22Rv1 (cell line): ENCODE measurements around the gene ITIH6.

Source experiments
- ZFX ChIP-seq: fragments of 450-650 bp; IDR thresholded peaks from 2 replicates; pipeline ENCODE4 v1.6.1; 2017; ENCODE audit warnings: antibody characterized with exemption, borderline replicate concordance
- TF ChIP-seq, protein P1 (sequence below): fragments of 450-650 bp; IDR thresholded peaks from 2 replicates; pipeline ENCODE4 v1.5.1; 2017; ENCODE audit warnings: mild to moderate bottlenecking

- TF ChIP-seq, protein P1, sequence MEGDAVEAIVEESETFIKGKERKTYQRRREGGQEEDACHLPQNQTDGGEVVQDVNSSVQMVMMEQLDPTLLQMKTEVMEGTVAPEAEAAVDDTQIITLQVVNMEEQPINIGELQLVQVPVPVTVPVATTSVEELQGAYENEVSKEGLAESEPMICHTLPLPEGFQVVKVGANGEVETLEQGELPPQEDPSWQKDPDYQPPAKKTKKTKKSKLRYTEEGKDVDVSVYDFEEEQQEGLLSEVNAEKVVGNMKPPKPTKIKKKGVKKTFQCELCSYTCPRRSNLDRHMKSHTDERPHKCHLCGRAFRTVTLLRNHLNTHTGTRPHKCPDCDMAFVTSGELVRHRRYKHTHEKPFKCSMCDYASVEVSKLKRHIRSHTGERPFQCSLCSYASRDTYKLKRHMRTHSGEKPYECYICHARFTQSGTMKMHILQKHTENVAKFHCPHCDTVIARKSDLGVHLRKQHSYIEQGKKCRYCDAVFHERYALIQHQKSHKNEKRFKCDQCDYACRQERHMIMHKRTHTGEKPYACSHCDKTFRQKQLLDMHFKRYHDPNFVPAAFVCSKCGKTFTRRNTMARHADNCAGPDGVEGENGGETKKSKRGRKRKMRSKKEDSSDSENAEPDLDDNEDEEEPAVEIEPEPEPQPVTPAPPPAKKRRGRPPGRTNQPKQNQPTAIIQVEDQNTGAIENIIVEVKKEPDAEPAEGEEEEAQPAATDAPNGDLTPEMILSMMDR = no peak
- no peak for TF ChIP-seq ZFX
Measured at GRCh38 chrX:54708404-54708803, 89.7 kb downstream of the ITIH6 start.
